SK-MEL-5 (cell line): ENCODE data around the gene POU2F1. TPM values are rescaled to one million over a fixed set of nuclear protein-coding genes. Genes with fewer than 3 reads are reported as not detected.

ENCODE experiments used
- DNase-seq: peaks from one replicate; pipeline ENCODE4 v3.0.0-alpha.2; 2016; ENCODE audit warnings: low read depth, low spot score
- in situ Hi-C: cut with HindIII; loops from 2 replicates; pipeline ENCODE4 v1.10.0; 2016; ENCODE audit warnings: low sequenced_read_pairs, high pct_unique_total_duplicates, low pct_unique_long_range_greater_than_20kb
- total RNA-seq: library from RNA; depleted of rRNA; stranded (reverse); fragments of >200 nt; shearing (Covaris generic); gene quantifications from 2 replicates; pipeline ENCODE4 v1.2.3, GENCODE V29; 2014

POU2F1 gene
- total RNA-seq, 1 experiment from 2014 or later = 8.0 TPM

DNA sequence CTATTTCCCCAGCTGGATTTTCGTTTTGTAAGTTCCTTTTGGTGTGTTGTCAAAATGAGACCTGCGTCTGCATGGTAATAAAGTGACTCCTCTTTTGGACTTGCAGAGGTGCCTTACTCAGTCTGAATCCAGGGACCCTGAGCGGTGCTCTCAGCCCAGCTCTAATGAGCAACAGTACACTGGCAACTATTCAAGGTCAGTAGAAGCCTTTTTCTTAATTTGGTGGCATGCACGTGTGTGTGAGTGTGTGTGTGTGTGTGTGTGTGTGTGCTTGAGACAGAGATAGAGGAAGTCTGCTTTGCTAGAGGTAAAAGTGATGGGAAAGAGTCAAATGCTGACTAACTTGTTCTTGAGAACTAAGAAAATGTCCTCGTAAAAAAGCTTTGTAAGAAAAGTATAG, 192.2 kb downstream of the POU2F1 start:
- in situ Hi-C loops = no loop called here
- DNase-seq = no peak

DNA sequence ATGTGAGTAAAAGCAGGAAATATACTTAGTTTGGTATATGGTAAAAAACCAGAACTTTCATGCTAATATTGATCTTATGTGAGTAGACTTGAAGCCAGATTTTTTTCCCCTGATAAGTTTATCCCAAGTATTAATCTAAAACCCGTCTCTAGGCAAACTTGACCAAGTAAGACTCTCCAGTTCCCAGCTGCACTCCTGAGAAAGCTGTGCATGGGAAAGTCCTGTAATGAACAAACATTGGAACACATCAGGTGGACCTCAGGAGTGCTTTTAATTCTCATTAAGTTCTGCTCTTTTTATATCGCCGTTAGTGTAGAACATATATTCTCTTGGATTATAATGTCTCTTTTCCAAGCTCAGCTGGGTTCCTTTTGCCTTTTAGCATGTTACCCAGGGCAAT, 192.6 kb downstream of the POU2F1 start:
- in situ Hi-C loops = no loop called here

DNA sequence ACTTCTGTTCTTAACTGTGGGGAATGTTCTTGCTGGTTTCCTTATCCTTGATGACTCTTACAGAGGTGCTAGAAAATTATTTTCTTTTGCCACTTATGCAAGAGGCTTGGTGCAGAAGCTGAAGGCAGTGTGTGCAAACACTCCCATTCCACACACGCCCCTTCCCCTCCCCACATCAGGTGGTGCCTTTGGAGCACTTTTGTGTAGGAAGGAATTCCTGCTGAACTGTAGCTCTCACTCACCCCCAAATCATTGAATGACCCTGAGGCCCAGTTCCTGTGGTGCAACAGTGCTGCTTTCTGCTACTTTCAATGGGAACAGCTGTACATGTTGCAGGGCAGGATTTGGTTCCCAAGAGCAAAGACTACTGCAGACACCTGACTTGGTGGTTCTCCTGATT, 195.8 kb downstream of the POU2F1 start:
- in situ Hi-C loops = no loop called here
- no peak for DNase-seq

More for the DNA sequence above, 192.6 kb downstream of the POU2F1 start:
- no peak for DNase-seq

- in situ Hi-C loops = no loop called here
- DNase-seq = no peak
These were observed 197.7 kb downstream of the POU2F1 start for GRCh38 chr1:167418391-167418790.

GRCh38 chr1:167419245-167419644, 198.6 kb downstream of the POU2F1 start:
- in situ Hi-C loops = no loop called here
- DNase-seq = no peak

DNA sequence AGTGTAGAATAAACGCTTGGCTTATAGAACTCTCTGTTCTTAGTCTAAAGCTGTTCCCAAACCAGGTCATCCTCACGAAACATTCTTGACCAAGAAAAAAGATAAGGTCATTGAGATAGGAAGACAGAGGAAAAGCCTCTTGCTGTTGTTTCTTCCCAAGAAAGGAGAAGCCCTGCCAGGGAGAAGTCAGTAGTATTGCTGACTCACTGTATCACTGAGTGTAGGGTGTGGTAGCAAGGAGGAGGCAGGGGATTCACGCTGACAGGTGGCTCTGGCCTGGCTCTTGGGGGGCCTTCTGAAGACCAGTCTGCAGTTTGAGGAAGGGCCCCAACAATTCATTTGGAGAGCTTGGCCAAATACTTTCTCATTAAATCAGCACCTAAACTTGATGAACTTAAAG, 199.8 kb downstream of the POU2F1 start:
- DNase-seq = no peak
- in situ Hi-C loops = no loop called here

GRCh38 chr1:167423684-167424619, 203.3 kb downstream of the POU2F1 start:
- DNase-seq = no peak
- in situ Hi-C loops = no loop called here

- in situ Hi-C loops = no loop called here
- DNase-seq = no peak
These were observed 204.8 kb downstream of the POU2F1 start for GRCh38 chr1:167425482-167425881.

GRCh38 chr1:167426716-167427115, 206.0 kb downstream of the POU2F1 start:
- in situ Hi-C loops = no loop called here
- DNase-seq = no peak

- DNase-seq = no peak
- in situ Hi-C loops = no loop called here
These were observed 207.2 kb downstream of the POU2F1 start for GRCh38 chr1:167427848-167428247.

DNA sequence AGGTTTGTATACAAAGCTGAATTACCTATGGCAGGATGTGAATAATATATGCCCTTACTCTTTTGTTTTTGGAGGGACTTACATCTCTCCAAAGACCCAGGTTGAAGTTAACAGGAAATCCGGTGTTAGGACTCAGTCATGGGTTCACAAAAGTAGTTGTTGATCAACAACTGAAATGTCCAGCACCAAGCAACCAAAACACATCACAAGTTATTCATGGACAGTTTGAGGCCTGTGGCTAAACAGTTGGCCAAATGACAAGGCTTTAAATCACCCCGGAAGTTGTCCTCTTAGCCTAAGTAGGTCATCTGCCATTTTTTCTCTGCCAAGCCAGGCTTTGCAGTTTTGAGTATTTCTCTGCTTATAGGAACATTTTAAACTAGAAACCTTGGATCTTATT, 207.7 kb downstream of the POU2F1 start:
- no peak for DNase-seq
- in situ Hi-C loops = no loop called here

DNA sequence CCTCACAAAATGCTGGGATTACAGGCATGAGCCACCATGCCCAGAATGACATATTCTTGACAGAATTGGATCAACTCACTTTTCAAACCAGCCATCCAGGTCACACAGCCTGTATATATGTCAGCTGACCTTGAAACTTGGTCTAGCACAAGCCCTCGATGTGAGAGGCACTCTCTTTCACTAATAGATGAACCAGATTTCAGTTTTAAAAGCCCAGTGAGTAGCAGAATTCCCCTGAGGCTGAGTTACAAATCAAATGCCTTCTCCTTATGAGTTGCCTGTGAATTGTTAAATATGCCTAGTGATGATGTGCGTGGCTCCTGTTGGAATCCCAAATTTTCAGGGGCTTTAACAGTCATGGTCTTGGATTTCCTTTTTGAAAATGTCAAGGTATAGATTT, 208.9 kb downstream of the POU2F1 start:
- in situ Hi-C loops = no loop called here
- no peak for DNase-seq

DNA sequence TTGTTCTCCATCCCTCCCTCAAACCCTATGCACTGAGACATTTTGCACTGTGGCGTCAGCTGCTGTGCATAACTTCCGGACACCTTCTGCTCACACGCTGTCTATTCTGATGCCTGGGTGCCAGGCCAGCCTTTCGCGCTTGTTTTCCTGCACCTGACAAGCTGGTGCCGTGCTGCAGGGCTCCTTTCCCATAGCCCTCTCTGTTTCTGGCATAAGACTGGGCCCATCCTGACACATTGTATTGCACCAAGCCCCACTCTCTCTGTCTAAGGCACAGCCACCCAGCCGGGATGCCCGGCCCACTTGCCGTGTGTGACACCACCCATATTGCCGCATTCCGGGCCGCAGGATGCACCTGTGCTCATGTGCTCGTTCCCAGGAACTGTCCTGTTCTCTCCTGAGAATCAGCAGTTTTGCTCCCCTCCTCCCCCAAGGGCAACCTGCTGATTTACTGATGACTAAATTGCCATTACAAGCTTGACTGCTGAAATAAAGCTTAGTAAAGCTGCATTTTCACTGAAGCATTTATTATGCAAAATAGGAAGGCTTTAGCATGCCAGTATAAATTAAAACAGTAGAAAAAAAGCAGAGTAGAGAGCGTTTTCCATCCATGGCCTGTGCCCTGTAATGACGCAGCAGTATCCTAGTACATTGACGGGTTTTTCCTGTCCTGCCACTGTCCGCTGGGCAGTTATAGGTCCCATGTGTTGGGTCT, 209.6 kb downstream of the POU2F1 start:
- DNase-seq = no peak
- in situ Hi-C loops = no loop called here

- in situ Hi-C loops = no loop called here
- no peak for DNase-seq
These were observed 210.2 kb downstream of the POU2F1 start for GRCh38 chr1:167430849-167431242.

- DNase-seq = no peak
- in situ Hi-C loops = no loop called here
These were observed 210.7 kb downstream of the POU2F1 start for GRCh38 chr1:167431261-167431908.

DNA sequence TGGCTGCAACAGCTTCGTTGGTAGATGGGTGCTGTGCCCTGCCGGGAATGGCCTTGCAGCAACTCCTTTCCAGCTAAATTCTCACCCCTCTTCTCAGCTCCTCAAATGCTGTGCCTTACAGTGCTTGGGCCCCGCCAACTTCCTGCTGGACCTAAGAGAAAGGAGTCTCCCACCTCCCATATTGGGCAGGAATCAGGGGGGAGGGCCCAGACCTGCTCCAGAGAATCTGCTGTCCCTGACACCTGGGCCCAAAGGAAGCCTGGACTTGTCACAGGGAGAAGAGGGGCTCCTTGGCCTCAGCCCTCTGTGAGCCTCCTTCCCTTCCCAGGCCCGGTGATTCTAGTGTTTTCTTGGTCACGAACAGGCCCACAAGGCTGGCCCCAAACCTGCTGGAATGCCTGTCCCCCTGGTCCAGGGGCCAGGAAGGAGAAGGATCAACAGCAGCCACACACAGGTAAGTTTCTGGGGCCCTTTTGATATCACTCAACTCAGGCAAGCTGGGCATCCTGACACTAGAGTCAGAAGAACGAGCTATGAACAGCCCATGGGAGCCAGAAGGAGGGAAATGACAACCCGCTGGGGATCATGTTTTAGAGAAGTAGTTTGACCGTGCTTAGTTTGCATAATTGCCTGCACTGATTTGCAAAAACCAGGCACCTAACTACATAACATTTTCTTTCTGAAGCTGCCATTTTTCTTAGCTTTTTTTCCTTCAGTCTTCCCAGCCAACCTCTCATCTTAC, 211.4 kb downstream of the POU2F1 start:
- DNase-seq = no peak
- in situ Hi-C loops = no loop called here

- in situ Hi-C loops = no loop called here
- DNase-seq = no peak
These were observed 212.1 kb downstream of the POU2F1 start for GRCh38 chr1:167432780-167433179.

GRCh38 chr1:167433884-167434283, 213.2 kb downstream of the POU2F1 start:
- in situ Hi-C loops = no loop called here
- DNase-seq = no peak
